Measurements from ENCODE around the gene TAF11. TPM values are rescaled to one million over a fixed set of nuclear protein-coding genes. Genes with fewer than 3 reads are reported as not detected.

Gene TAF11
- total and polyA plus RNA-seq, 11 donors, result 14.6 to 75.7 (median 21.8) TPM

DNA sequence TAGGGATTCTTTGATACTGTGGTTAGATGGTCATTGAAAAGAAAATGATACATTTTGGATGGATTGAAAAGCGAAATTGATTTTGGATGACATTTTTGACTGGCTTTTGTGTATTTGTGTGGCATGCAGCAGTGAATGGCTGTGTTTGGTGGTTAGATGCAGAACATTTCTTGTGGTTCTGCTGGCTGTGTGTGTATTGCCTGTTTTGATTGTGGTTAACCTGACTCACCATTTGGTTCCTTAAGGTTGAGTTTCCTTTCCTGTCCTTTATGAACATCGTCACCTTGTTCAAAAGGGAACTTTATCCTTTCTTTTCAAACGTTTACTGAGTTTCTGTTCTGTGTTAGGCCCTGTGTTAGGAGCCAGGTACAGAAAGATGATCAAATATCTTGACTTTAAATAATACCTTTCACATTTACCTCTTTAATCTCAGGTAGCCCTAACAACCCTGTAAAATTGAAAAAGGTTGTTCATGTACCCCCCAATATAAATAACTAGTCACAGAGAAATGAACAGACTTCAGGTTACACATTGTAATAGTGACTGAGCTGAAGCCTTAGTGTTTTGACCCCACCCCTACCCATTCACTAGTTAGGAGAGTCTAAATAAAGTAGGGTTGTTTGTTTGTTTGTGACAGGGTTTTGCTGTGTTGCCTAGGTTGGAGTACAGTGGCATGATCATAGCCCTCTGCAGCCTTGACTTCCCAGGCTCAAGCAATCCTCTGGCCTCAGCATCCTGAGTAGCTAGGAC, 25.0 kb upstream of the TAF11 start:
- H3K27ac ChIP-seq, result no peak overlapping the region
- intact Hi-C loops (cut with DNase I), result no loop called here
- no peaks in the 10 kb centered on the region for H3K9me3 ChIP-seq
- H3K36me3 ChIP-seq, result no peaks in the 10 kb centered on the region
- WGBS, 4 donors, result 82 to 83% (median 82%) methylated on average over 3 of the region's 3 CpGs
- ATAC-seq (no peak), DNase-seq (no peak)
- no peak overlapping the region for H3K4me3 ChIP-seq
- peaks cover 0 to 57% (median 31%) of the 10 kb centered on the region in 12 donors for H3K4me1 ChIP-seq
- TF ChIP-seq, protein P1, sequence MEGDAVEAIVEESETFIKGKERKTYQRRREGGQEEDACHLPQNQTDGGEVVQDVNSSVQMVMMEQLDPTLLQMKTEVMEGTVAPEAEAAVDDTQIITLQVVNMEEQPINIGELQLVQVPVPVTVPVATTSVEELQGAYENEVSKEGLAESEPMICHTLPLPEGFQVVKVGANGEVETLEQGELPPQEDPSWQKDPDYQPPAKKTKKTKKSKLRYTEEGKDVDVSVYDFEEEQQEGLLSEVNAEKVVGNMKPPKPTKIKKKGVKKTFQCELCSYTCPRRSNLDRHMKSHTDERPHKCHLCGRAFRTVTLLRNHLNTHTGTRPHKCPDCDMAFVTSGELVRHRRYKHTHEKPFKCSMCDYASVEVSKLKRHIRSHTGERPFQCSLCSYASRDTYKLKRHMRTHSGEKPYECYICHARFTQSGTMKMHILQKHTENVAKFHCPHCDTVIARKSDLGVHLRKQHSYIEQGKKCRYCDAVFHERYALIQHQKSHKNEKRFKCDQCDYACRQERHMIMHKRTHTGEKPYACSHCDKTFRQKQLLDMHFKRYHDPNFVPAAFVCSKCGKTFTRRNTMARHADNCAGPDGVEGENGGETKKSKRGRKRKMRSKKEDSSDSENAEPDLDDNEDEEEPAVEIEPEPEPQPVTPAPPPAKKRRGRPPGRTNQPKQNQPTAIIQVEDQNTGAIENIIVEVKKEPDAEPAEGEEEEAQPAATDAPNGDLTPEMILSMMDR (IDR thresholded peaks at IDR 0.05), result no peak
- no peak for TF ChIP-seq POLR2A (IDR thresholded peaks at IDR 0.05)
- H3K27me3 ChIP-seq, result no peaks in the 10 kb centered on the region

DNA sequence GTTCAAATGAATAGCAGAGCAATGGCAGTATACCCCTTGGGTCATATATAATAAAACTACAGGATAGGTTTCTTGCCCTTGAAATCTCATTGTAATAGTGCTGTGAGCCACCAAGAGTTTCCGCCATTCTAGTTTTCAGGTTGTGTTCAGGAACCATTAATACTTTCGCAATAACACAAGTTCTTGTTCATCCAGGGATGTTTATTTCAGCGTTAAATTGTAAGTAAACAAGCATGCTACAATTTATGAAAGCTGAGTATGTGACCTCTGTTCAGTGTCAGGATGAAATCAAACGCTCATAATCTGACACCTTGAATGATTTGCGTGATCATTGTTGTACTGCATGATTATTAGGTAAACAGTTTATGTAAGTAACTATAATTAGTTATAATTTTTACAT, 24.0 kb upstream of the TAF11 start:
- Histone ChIP-seq H3K9me3 (no peaks in the 10 kb centered on the region), H3K4me3 (no peak overlapping the region), H3K4me1 (peaks cover 0 to 52% (median 22%) of the 10 kb centered on the region in 12 donors), H3K36me3 (no peaks in the 10 kb centered on the region), H3K27ac (no peak overlapping the region), H3K27me3 (no peaks in the 10 kb centered on the region)
- DNase-seq (no peak), ATAC-seq (no peak)
- intact Hi-C loops (cut with DNase I), result no loop called here
- 90 to 95% (median 93%) methylated on average over 5 of the region's 5 CpGs for WGBS, 4 donors
- TF ChIP-seq POLR2A (IDR thresholded peaks at IDR 0.05), result no peak
- TF ChIP-seq, protein P1 (IDR thresholded peaks at IDR 0.05), result no peak

DNA sequence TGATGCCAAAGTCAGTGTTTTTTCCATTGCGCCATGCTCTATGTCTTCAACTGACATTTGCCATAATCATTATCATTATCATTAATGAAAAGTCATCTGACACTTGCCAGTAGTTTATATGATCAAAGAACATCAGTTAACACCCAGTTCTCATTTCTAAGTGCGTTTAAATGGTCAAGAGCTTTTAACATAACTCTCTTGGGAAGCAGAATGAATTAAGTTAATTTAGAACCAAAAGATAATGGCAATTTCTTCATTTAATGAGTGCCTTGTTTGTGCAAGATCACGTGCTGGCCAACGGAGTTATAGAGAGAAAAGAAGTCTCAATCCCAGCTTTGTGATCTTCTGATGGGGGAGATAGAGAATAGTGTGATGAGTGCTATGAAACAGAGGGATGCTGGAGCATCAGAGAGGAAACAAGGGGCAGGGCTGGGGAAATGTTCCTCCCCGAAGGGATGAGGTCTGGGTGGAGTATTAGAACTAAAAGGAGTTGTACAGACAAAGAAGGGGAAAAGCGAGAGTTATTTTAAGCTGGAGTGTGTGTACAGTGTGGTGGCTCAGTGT, 21.6 kb upstream of the TAF11 start:
- intact Hi-C loops (cut with DNase I), result loop anchor here in 1 of 10 donors (10.0 kb wide), 1 partner anchor 55 kb away; no protein-coding TSS in a partner anchor

DNA sequence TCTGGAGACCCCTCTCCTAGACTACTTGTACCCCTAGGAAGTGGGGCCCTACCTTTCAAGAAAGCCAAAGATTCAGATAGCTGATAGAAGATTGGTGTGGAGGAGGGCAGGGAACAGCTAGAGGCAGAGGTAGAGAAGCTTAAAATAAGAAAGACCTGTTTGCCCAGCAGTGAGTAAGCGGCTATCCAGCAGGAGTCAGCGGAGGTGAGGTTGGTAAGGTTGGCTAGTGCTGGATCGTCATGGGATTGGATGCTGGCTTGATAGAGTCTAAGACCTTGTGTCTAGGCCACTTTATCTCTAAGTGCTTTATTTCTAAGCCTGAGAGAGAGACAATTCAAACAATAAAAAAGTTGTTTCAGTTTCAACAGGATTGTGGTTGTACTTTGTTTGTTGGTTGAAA, 20.4 kb upstream of the TAF11 start:
- no peak for DNase-seq
- Histone ChIP-seq H3K36me3 (no peaks in the 10 kb centered on the region), H3K9me3 (no peaks in the 10 kb centered on the region), H3K4me1 (peaks cover 0 to 62% (median 16%) of the 10 kb centered on the region in 12 donors), H3K27ac (no peak overlapping the region), H3K4me3 (no peak overlapping the region), H3K27me3 (no peaks in the 10 kb centered on the region)
- ATAC-seq, result peak in 1 of 4 donors; percentile 24
- WGBS, 4 donors, result 85 to 94% (median 90%) methylated on average over 3 of the region's 3 CpGs
- intact Hi-C loops (cut with DNase I), result loop anchor here in 1 of 10 donors (10.0 kb wide), 1 partner anchor 57 kb away; no protein-coding TSS in a partner anchor
- TF ChIP-seq, protein P1 (IDR thresholded peaks at IDR 0.05), result no peak
- no peak for TF ChIP-seq POLR2A (IDR thresholded peaks at IDR 0.05)

More for the DNA sequence above, 21.6 kb upstream of the TAF11 start:
- Histone ChIP-seq H3K27me3 (no peaks in the 10 kb centered on the region), H3K36me3 (no peaks in the 10 kb centered on the region), H3K4me3 (no peak overlapping the region), H3K27ac (no peak overlapping the region), H3K4me1 (peaks cover 0 to 56% (median 16%) of the 10 kb centered on the region in 12 donors), H3K9me3 (no peaks in the 10 kb centered on the region)
- TF ChIP-seq, protein P1 (IDR thresholded peaks at IDR 0.05), result no peak
- no peak for TF ChIP-seq POLR2A (IDR thresholded peaks at IDR 0.05)
- DNase-seq (no peak), ATAC-seq (no peak)
- 54 to 61% (median 56%) methylated on average over 6 of the region's 6 CpGs for WGBS, 4 donors

All from heart left ventricle (tissue), 16 donors.